Dermis blood vessel endothelial cell (primary cell): Measurements from ENCODE around the gene MCM3AP. TPM values are rescaled to one million over a fixed set of nuclear protein-coding genes. Genes with fewer than 3 reads are reported as not detected.

ENCODE experiments used
- DNase-seq: peaks from one replicate; pipeline ENCODE4 v3.0.0; 2010
- total RNA-seq: library from RNA; depleted of rRNA; stranded (reverse); fragments of >200 nt; gene quantifications from 2 replicates; pipeline ENCODE4 v1.2.3, GENCODE V29; 2014

The MCM3AP gene
- total RNA-seq, 1 donor from 2014 or later: 97.7 TPM

DNA sequence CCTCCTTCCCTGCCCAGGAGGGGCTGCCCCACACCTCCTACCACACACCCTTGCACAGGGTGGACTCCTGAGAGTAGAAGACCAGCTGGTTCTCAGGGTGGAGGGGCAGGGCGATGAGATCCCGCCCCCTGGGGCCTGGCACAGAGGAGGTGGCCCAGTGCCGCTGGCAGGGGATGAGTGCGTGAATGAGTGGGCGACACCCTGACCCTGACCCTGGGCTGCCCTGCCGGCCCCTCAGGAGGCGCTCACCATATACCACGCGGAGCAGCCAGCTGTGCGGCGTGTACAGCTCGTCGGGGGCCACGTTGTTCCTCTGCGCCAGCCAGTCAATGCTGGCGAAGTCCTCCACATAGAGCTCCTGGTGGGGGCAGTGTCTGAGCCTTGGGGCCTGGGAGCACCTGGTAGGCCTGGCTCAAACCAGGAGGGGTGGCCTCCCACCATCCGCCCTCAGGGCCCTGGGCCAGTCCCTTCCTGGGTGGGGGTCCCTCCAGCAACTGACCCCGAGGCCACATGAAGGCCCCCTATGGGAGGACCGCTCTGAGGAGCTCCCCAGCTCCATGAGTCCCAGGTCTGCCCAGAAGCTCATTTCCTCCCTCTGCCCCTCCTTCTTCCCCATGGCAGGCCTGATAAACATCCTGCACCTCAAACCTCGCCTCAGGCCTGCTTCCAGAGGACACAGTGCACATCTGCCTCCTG is 69.8 kb downstream of the MCM3AP start:
- no peak for DNase-seq

DNA sequence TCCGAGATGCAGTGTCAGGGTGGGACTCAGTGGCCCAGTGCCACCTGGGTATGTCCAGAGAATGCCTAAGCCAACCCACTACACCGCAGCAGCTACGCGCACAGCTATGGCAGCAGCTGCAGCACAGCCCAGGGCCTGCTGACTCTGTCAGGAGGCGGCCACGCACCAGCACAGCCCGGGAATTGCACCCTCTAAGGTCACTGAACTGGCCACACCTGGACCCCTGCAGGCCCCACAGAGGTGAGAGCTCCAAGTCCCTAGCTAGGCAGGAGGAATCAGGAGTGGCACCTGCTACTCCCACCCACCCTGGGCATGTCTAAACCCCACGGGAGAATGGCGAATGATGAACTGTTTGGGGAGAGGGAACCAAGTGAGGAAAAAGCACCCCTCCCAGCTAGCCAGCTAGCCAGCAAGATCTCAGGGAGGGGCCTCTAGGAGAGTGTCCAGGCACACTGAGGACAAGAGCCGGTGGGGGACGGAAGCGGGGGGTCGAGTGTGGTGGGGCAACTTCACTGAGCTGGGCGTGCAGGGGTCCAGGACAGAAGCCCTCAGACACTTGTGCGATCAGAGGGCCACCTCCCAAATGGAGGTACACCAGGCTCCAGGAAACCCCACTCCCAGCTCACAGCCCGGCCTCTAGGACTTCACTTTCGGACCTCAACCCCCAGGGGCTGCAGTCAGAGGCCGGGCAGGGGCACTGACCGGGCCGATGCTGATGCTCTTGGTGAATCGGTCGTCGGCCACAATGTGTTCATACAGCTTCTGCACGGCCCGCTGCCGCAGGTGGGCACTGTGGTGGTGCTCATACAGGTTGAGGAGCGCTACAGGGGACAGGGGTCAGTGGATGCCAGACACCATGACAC is 70.7 kb downstream of the MCM3AP start:
- DNase-seq: no peak

- no peak for DNase-seq
Observed at GRCh38 chr21:46213620-46214286, 71.7 kb downstream of the MCM3AP start.

GRCh38 chr21:46212721-46213484 is 72.5 kb downstream of the MCM3AP start:
- DNase-seq: no peak

GRCh38 chr21:46211786-46212720 is 73.4 kb downstream of the MCM3AP start:
- no peak for DNase-seq

DNA sequence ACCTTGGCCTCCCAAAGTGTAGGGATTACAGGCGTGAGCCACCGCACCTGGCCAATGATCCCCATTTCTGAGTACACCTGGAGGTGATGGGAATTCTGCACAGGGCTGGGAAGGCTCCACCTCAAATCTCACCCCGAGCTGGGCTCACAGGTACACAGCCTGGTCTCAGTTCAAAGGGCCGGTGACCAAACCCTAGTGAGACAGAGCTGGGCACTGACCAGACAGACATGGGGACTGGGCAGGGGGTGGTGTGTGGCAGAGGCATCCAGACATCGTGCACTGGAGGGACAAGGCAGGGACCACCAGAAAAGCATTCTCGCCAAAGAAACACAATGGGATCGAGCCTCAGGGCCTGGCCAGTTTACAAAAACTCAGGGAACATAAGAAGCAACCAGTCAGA is 74.0 kb downstream of the MCM3AP start:
- no peak for DNase-seq

GRCh38 chr21:46210378-46211136 is 74.9 kb downstream of the MCM3AP start:
- no peak for DNase-seq

GRCh38 chr21:46208761-46209721 is 76.4 kb downstream of the MCM3AP start:
- DNase-seq: no peak

- DNase-seq: no peak
Observed at GRCh38 chr21:46207920-46208591, 77.4 kb downstream of the MCM3AP start.

DNA sequence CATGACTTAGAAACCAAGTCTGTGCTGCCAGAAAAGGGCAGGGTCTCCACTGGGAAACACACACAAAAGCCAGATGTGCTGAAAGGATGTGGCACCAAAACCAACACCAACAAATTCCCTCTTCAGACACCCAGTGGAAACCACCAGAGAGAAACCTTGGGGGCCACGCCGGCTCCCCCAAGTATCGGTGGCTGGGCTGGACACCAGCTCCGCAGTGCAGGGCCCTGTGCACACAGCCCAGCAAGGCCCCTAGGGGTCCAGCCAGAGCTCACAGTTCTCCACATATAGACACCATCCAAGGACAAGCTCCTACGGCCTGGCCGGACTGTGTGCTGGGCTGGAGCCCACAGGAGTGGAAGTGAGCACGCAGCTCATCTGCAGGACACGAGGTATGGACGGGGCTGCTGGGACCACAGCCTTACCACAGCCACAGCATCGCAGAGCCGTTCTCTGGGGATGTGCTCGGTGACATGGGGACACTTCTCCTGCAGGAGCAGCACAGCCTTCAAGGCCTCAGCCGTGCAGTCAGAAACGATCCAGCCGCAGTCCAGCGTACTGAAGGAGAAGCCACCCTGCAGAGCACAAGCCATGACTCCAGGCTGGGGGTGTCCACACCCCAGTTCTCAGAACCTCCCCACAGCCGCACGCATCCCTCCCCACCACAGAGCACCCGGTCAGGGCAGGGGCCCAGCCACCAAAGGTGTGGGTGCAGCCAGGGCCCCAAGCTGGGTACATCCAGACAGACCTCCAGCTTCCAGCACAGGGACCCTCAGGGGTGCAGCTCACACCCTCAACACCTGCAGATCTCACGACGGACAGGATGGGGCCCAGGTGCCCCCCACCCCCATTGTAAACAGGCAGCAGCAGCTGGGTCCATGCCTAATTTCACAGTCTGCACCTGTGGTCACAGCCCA is 78.1 kb downstream of the MCM3AP start:
- DNase-seq: no peak

DNA sequence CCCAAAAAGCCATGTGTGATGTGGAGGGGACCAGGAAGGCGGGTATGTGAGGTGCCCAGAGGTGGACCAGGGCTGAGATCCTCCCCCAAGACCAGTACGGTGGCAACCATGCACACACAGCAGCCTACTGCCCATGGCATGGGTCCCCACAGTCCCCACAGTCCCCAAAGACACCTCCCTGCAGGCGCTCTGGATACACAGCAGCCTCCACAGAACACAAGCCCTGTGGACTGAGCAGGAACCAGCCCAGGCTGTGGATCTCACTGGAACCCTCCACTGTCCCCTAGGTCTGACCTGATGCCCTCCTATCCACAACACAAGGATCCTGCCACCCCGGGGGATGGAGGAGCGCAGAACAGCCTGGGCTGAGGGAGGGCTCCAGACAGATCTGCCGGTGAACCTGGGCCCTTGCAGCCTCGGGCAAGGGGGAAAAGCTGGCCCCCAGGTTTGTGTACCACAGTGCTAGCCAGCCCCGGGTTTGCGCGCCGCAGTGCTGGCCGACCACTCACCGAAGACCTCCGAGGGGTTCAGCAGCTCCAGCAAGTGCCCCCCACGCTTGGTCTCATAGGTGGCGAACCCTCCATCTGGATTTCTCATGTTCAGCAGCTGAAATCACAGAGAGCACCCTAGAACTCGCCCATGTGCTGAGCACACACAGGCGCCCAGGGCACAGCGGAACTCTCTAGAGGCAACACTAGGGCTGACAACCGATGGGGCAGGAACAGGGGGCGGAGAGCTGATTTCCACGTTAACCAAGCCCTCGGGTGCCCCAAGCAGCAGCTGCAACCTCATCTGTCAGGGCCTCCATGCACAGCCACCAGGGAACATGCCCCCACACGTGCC is 79.0 kb downstream of the MCM3AP start:
- no peak for DNase-seq

DNA sequence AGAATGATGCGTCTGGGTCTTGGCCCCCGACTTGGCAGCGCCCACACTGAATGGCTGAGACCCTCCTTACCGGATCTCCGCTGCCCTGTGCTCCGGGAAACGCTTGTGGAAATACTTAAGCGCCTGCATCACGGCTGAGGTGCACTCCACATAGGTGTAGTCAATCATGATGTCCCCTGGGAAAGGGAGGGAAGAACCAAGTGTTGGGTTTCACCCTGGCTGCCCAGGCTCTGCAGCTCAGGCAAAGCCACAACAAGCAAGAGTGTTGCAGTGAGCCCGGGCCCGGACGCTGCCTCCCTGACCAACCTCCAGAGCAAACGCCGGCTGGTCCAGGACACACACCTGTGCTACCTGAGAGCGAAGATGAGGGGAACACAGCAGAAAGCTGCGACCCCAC is 79.6 kb downstream of the MCM3AP start:
- DNase-seq: no peak

DNA sequence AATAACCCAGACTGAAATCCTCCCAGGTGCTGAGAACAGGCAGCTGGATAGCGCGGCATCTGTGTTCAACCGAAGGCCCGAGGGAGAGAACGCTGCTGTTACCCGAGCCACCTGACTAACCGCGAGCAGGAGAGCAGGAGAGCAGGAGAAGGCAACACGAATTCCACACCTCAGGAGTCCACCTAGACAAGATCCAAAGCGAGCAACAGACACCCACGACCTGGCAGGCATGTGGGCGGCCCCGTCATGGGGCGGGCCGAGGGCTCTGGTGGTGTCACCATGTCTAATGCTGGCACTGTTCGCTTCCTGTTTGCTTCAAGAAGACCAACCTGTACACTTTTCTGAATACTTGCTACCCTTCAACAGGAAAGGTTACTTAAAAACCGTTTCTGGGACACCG is 80.2 kb downstream of the MCM3AP start:
- DNase-seq: no peak

DNA sequence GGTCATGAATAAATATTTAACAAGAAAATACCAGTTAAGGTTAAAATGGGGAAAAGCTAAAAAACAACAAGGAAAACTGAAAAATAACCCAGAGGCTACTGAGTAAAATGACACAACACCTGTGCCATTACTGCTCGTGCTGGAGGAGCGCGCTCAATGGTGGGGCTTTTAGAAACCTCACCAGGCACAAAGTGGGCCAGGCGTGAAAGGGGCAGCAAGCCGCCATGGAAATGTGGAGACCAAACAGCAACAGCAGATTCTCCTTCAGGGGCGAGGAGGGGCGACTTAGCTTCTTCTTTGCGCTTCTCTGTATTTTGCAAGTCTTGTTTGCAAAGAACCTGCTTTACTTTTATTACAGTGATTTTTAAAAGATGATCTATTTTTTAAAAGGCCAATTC is 82.2 kb downstream of the MCM3AP start:
- no peak for DNase-seq

- peak; percentile 75 for DNase-seq
Observed at GRCh38 chr21:46202592-46203202, 82.7 kb downstream of the MCM3AP start.
